HCT116 (cell line): Measurements from ENCODE around the gene ZNRF3.

Experiments used
- CTCF ChIP-seq, 3 experiments: fragments of 200-600 bp in 1 of 3; sonication (generic) in 1 of 3; IDR thresholded peaks in 2 of 3; conservative IDR thresholded peaks in 1 of 3; 2 replicates each; pipeline ENCODE4 v1.5.1; 2012 to 2017; ENCODE audit warnings: low read depth in 2 of 3, low read length in 2 of 3, antibody characterized with exemption in 1 of 3, borderline replicate concordance in 1 of 3, control low read depth in 1 of 3, mild to moderate bottlenecking in 1 of 3, mixed read lengths in 1 of 3, mixed run types in 1 of 3, moderate library complexity in 1 of 3; ENCODE audit not compliant: insufficient read depth in 1 of 3
- POLR2AphosphoS5 ChIP-seq: IDR thresholded peaks from 2 replicates; pipeline ENCODE4 v1.6.1; 2011; ENCODE audit warnings: mild to moderate bottlenecking, low read depth, low read length, moderate library complexity

- no peak for TF ChIP-seq POLR2AphosphoS5
- peak; percentile 82 to 93 (median 90) for TF ChIP-seq CTCF (IDR thresholded peaks at IDR 0.05 in 2 of 3, conservative IDR thresholded peaks at IDR 0.05 in 1 of 3; ENCODE audit: borderline replicate concordance in 1 of 3, insufficient read depth in 1 of 3, low read depth in 2 of 3, low read length in 2 of 3)
Observed at GRCh38 chr22:28855355-28856094, 27.8 kb upstream of the ZNRF3 start.
